HepG2 (cell line): ENCODE results near the gene AHRR. TPM values are rescaled to one million over a fixed set of nuclear protein-coding genes. Genes with fewer than 3 reads are reported as not detected.
A peak's percentile ranks its signal among the peaks of the same experiment; 100 is the strongest.
"Not testable (repeated sequence)": the region's sequence is repeated elsewhere in the genome, so short reads cannot be mapped to it uniquely, and the experiment has no call there.

ENCODE experiments used
- ATAC-seq: fragments of 200-7000 bp; cut with Tn5 transposase; 3 replicates; pipeline ENCODE4 v1.9.1; 2020; ENCODE audit warnings: mild to moderate bottlenecking, moderate library complexity
- BruUV-seq: library from RNA; stranded (reverse); fragments of 400-500 nt; replicated peaks from 2 replicates; lab custom pipeline; 2021; lab: Mats Ljungman, UMichigan
- CTCF ChIA-PET: fragments of 300-600 bp; formaldehyde crosslinking; extraction: SDS; loops from one replicate; lab custom pipeline; 2021; ENCODE audit warnings: low total read pairs, inconsistent platforms, low intra/inter-chr PET ratio; lab: Yijun Ruan, JAX
- POLR2A ChIA-PET: fragments of 350-600 bp; sonication (Branson Sonifier 250); formaldehyde crosslinking; loops from one replicate; lab custom pipeline; 2020; ENCODE audit warnings: antibody characterized with exemption, inconsistent platforms; lab: Yijun Ruan, JAX
- DNase-seq: peaks from one replicate; pipeline ENCODE4 v3.0.0-alpha.2; 2015; ENCODE audit warnings: low spot score
- FAIRE-seq: peaks from 3 replicates; lab custom pipeline; 2011; peaks lifted over from hg19 to GRCh38; lab: Jason Lieb, UNC
- H2AFZ ChIP-seq: one replicate; pipeline ENCODE4 v1.6.1; 2011; ENCODE audit warnings: low read length, inconsistent platforms
- H3K27ac ChIP-seq: fragments of 300-600 bp; 3 replicates; pipeline ENCODE4 v1.8.0; 2011; ENCODE audit warnings: mixed run types, mild to moderate bottlenecking, mixed read lengths, low read length, inconsistent platforms; ENCODE audit not compliant: insufficient read depth; ENCODE audit errors: extremely low read length
- H3K27me3 ChIP-seq, 2 experiments: fragments of 200-600 bp in 1 of 2; 2 replicates in 1 of 2; 3 replicates in 1 of 2; pipeline versions ENCODE4 v1.6.0 to v1.8.0; 2011; ENCODE audit warnings: low read length in 2 of 2, mild to moderate bottlenecking in 2 of 2, moderate library complexity in 2 of 2, inconsistent platforms in 1 of 2; ENCODE audit not compliant: insufficient read depth in 2 of 2, control insufficient read depth in 1 of 2
- H3K36me3 ChIP-seq, 2 experiments: fragments of 200-600 bp in 1 of 2; replicated peaks in 1 of 2; 2 replicates in 1 of 2; 3 replicates in 1 of 2; pipeline versions ENCODE4 v1.5.1 to v1.8.0; 2011; ENCODE audit warnings: low read length in 2 of 2, inconsistent platforms in 1 of 2; ENCODE audit not compliant: insufficient read depth in 2 of 2, control insufficient read depth in 1 of 2
- H3K4me1 ChIP-seq: 2 replicates; pipeline ENCODE4 v1.5.1; 2012; ENCODE audit warnings: low read length, inconsistent platforms; ENCODE audit not compliant: insufficient read depth
- H3K4me2 ChIP-seq: 2 replicates; pipeline ENCODE4 v1.6.0; 2011; ENCODE audit warnings: low read depth, low read length, inconsistent platforms
- H3K4me3 ChIP-seq, 3 experiments: fragments of 200-600 bp in 1 of 3; sonication (generic), shearing (Covaris generic) in 1 of 3; replicated peaks in 1 of 3; 2 replicates each; pipeline ENCODE4 v1.5.1; 2011 to 2016; ENCODE audit warnings: low read length in 3 of 3, inconsistent platforms in 2 of 3, low read depth in 2 of 3, mild to moderate bottlenecking in 2 of 3, control low read depth in 1 of 3, mixed read lengths in 1 of 3; ENCODE audit not compliant: insufficient read depth in 1 of 3
- H3K79me2 ChIP-seq: one replicate; pipeline ENCODE4 v1.6.1; 2011; ENCODE audit warnings: low read length, inconsistent platforms; ENCODE audit not compliant: insufficient read depth
- H3K9ac ChIP-seq: 2 replicates; pipeline ENCODE4 v1.6.0; 2011; ENCODE audit warnings: mild to moderate bottlenecking, low read depth, low read length, inconsistent platforms; ENCODE audit not compliant: insufficient read depth
- H3K9me3 ChIP-seq: 2 replicates; pipeline ENCODE4 v1.5.1; 2012; ENCODE audit warnings: mild to moderate bottlenecking, low read length
- H4K20me1 ChIP-seq: 2 replicates; pipeline ENCODE4 v1.6.0; 2011; ENCODE audit warnings: inconsistent platforms, mild to moderate bottlenecking, low read length, moderate library complexity; ENCODE audit not compliant: insufficient read depth
- KLF16 ChIP-seq, 2 experiments: sonication (generic) in 1 of 2; formaldehyde crosslinking in 1 of 2; IDR thresholded peaks; 2 replicates each; pipeline versions ENCODE4 v1.6.1 to v1.8.0; 2016 to 2023; ENCODE audit warnings: missing genetic modification reagents in 2 of 2, missing compliant biosample characterization in 1 of 2
- MAFF ChIP-seq: IDR thresholded peaks from 2 replicates; pipeline ENCODE4 v1.6.1; 2011; ENCODE audit warnings: low read depth, low read length, improper control_type of control experiment
- MAFK ChIP-seq, 2 experiments: IDR thresholded peaks in 1 of 2; conservative IDR thresholded peaks in 1 of 2; 2 replicates each; pipeline ENCODE4 v1.6.1; 2011; ENCODE audit warnings: improper control_type of control experiment in 2 of 2, low read length in 2 of 2
- WGBS: methylation state at CpG from one replicate; pipeline ENCODE4 v1.1.6; 2017; ENCODE audit warnings: low lambda C conversion rate; 5-methylcytosine and 5-hydroxymethylcytosine counted together
- in situ Hi-C: cut with HindIII; loops from 2 replicates; pipeline ENCODE4 v1.10.0; 2017; ENCODE audit warnings: low pct_unique_long_range_greater_than_20kb; ENCODE audit not compliant: extremely low pct_ligation_motif_present
- intact Hi-C: fragments of 100-400 bp; cut with micrococcal nuclease; formaldehyde crosslinking; loops from one replicate; pipeline ENCODE4 v1.10.0; 2022; ENCODE audit not compliant: unreplicated experiment
- polyA plus RNA-seq, 8 experiments: library from polyadenylated mRNA; depleted of rRNA in 3 of 8; stranded (reverse) in 7 of 8; unstranded in 1 of 8; fragments of >200 nt; fragmentation: Illumina TruSeq in 4 of 8; extraction: Trizol in 4 of 8; gene quantifications; 2 replicates each; pipeline versions ENCODE4 v1.2.1 to v1.2.3, GENCODE V29; 2011 to 2016; ENCODE audit warnings: low read depth in 4 of 8, missing spikeins in 1 of 8, mixed read lengths in 1 of 8; ENCODE audit not compliant: insufficient read depth in 1 of 8
- total RNA-seq, 5 experiments: library from RNA; depleted of rRNA; stranded (reverse); fragments of >200 nt; fragmentation: Illumina TruSeq; extraction: Trizol; gene quantifications; 2 replicates each; pipeline ENCODE4 v1.2.3, GENCODE V29; 2016; ENCODE audit warnings: low read depth in 1 of 5

Gene AHRR
- total and polyA plus RNA-seq, 2 of the 13 experiments (the other 11 are each of a cell fraction or from before 2014, with no cell fraction given): 0.28 to 0.35 TPM

DNA sequence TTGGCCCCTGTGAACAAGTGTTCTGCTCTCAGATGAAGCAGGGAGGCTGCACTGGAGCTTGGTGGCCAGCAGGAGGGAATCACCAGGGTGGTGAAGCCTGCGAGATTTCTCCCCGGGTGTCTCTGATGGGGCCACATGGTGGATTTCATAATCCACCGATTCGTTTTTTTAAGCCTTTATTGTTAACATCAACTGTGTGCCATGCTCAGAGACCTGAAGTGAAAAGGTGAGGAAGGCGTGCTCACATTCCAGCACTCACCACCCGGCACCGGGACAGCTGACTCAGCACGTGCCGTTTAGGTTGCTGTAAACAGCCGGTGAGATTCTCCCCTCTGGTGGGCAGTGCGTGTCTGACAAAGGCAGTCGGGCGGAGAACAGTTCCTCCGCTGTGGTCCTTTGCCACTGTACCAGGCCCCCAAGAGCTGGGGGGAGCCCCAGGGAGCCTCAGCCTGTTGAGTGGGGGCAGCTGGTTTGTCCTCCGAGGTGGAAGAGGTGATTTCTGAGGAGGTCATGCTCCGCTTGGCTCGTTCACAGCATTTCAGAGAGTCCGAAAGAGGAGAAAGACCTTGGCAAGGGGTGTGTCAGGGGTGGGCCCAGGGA is 12.7 kb upstream of the AHRR start:
- 91% methylated on average over 15 of the region's 18 CpGs for WGBS
- no peak overlapping the region for H2AFZ ChIP-seq
- in situ Hi-C loops: no loop called here
- ChIA-PET POLR2A (no interaction called here), CTCF (no interaction called here)
- intact Hi-C loops: no loop called here
- no peak for DNase-seq
- H3K4me2 ChIP-seq: no peak overlapping the region
- no peak overlapping the region for H3K27ac ChIP-seq
- peaks cover 16 to 49% of the 10 kb centered on the region in 2 experiments; a peak in 4 of 5 replicates for H3K36me3 ChIP-seq
- H3K4me1 ChIP-seq: no peaks in the 10 kb centered on the region
- H3K9ac ChIP-seq: no peak overlapping the region
- peak; percentile 53 for ATAC-seq
- no peaks in the 10 kb centered on the region for H3K9me3 ChIP-seq
- H4K20me1 ChIP-seq: no peaks in the 10 kb centered on the region; the same call in 1 of the 2 replicates
- no TSS peak for BruUV-seq
- no peak overlapping the region for H3K4me3 ChIP-seq
- no peak for FAIRE-seq
- no peaks in the 10 kb centered on the region for H3K27me3 ChIP-seq
- TF ChIP-seq KLF16 (CRISPR knock-in tag; IDR thresholded peaks at IDR 0.05) (no peak), MAFK (conservative IDR thresholded peaks at IDR 0.05 in 1 of 2, IDR thresholded peaks at IDR 0.05 in 1 of 2; ENCODE audit: low read length in 2 of 2) (peak; percentile 68 to 70), MAFF (peak; percentile 32; the same call in 1 of the 2 replicates)
- H3K79me2 ChIP-seq: no peaks in the 10 kb centered on the region

GRCh38 chr5:309831-310230 is 11.7 kb upstream of the AHRR start:
- H3K79me2 ChIP-seq, H3K4me1 ChIP-seq, BruUV-seq, FAIRE-seq, CTCF ChIA-PET, H3K4me2 ChIP-seq, H3K9ac ChIP-seq, H4K20me1 ChIP-seq, H3K4me3 ChIP-seq, in situ Hi-C loops, POLR2A ChIA-PET, H3K27ac ChIP-seq, ATAC-seq, DNase-seq, H2AFZ ChIP-seq, intact Hi-C loops, H3K9me3 ChIP-seq, H3K27me3 ChIP-seq: not testable (repeated sequence)
- H3K36me3 ChIP-seq: peaks cover 20 to 49% of the 10 kb centered on the region in 2 experiments; a peak in 4 of 5 replicates
- 97% methylated on average over 17 of the region's 21 CpGs for WGBS
